OCI-LY1 (cell line): ENCODE data around the gene BBS9.

ENCODE experiments used
- H2AFZ ChIP-seq: fragments of 200-600 bp; sonication (generic), shearing (Covaris generic); 2 replicates; pipeline ENCODE4 v1.6.0; 2014; ENCODE audit warnings: antibody characterized with exemption, mild to moderate bottlenecking, low read length
- H3F3A ChIP-seq: fragments of 200-600 bp; sonication (generic), shearing (Covaris generic); 2 replicates; pipeline ENCODE4 v1.6.0; 2014; ENCODE audit warnings: mild to moderate bottlenecking, antibody characterized with exemption, low read length, moderate library complexity; ENCODE audit not compliant: insufficient read depth
- H3K27ac ChIP-seq: fragments of 200-600 bp; sonication (generic); 2 replicates; pipeline ENCODE4 v1.5.1; 2014; ENCODE audit warnings: low read length, mixed run types, mild to moderate bottlenecking, low read depth; ENCODE audit not compliant: poor library complexity, severe bottlenecking
- H3K27me3 ChIP-seq: fragments of 200-600 bp; sonication (generic); 2 replicates; pipeline ENCODE4 v1.6.0; 2014; ENCODE audit warnings: antibody characterized with exemption, mild to moderate bottlenecking, low read length, moderate library complexity; ENCODE audit not compliant: insufficient read depth
- H3K36me3 ChIP-seq: fragments of 200-600 bp; sonication (generic); 2 replicates; pipeline ENCODE4 v1.6.1; 2014; ENCODE audit warnings: mild to moderate bottlenecking, antibody characterized with exemption, low read length, moderate library complexity, mixed read lengths; ENCODE audit not compliant: insufficient read depth
- H3K4me1 ChIP-seq: fragments of 200-600 bp; sonication (generic); 2 replicates; pipeline ENCODE4 v1.5.1; 2014; ENCODE audit warnings: mild to moderate bottlenecking, low read length, moderate library complexity; ENCODE audit not compliant: insufficient read depth, severe bottlenecking
- H3K4me2 ChIP-seq: fragments of 200-600 bp; sonication (generic), shearing (Covaris generic); 2 replicates; pipeline ENCODE4 v1.6.1; 2014; ENCODE audit warnings: low read length
- H3K4me3 ChIP-seq: fragments of 200-600 bp; sonication (generic); 2 replicates; pipeline ENCODE4 v1.5.1; 2014; ENCODE audit warnings: low read length, low read depth, mild to moderate bottlenecking, mixed read lengths; ENCODE audit not compliant: poor library complexity, severe bottlenecking
- H3K79me2 ChIP-seq: fragments of 200-600 bp; shearing (Covaris generic); 2 replicates; pipeline ENCODE4 v1.6.1; 2016; ENCODE audit warnings: mixed run types, low read length, mixed read lengths; ENCODE audit not compliant: insufficient read depth
- H3K9ac ChIP-seq: fragments of 200-600 bp; sonication (generic), shearing (Covaris generic); 2 replicates; pipeline ENCODE4 v1.6.1; 2014; ENCODE audit warnings: mild to moderate bottlenecking, low read length, mixed read lengths
- H3K9me2 ChIP-seq: fragments of 200-600 bp; sonication (generic), shearing (Covaris generic); 2 replicates; pipeline ENCODE4 v1.6.1; 2014; ENCODE audit warnings: low read depth, mild to moderate bottlenecking, low read length, mixed read lengths
- H3K9me3 ChIP-seq: fragments of 200-600 bp; shearing (Covaris generic); 2 replicates; pipeline ENCODE4 v1.6.1; 2014; ENCODE audit warnings: low read length, mixed read lengths
- H4K20me1 ChIP-seq: fragments of 200-600 bp; sonication (generic), shearing (Covaris generic); 2 replicates; pipeline ENCODE4 v1.6.0; 2016; ENCODE audit warnings: mild to moderate bottlenecking, low read length; ENCODE audit not compliant: insufficient read depth
- EZH2 ChIP-seq: fragments of 200-600 bp; sonication (generic), shearing (Covaris generic); IDR thresholded peaks from 2 replicates; pipeline ENCODE4 v1.8.0; 2017; ENCODE audit warnings: borderline replicate concordance, mixed run types, mild to moderate bottlenecking, antibody characterized with exemption, low read length, moderate library complexity, mixed read lengths
- TF ChIP-seq, protein P1 (sequence below): fragments of 200-600 bp; sonication (generic), shearing (Covaris generic); IDR thresholded peaks from 2 replicates; pipeline ENCODE4 v1.5.1; 2017; ENCODE audit warnings: mild to moderate bottlenecking, antibody characterized with exemption, low read length, moderate library complexity, mixed read lengths

The BBS9 gene

GRCh38 chr7:33157311-33157710 is 27.9 kb downstream of the BBS9 start:
- TF ChIP-seq, protein P1, sequence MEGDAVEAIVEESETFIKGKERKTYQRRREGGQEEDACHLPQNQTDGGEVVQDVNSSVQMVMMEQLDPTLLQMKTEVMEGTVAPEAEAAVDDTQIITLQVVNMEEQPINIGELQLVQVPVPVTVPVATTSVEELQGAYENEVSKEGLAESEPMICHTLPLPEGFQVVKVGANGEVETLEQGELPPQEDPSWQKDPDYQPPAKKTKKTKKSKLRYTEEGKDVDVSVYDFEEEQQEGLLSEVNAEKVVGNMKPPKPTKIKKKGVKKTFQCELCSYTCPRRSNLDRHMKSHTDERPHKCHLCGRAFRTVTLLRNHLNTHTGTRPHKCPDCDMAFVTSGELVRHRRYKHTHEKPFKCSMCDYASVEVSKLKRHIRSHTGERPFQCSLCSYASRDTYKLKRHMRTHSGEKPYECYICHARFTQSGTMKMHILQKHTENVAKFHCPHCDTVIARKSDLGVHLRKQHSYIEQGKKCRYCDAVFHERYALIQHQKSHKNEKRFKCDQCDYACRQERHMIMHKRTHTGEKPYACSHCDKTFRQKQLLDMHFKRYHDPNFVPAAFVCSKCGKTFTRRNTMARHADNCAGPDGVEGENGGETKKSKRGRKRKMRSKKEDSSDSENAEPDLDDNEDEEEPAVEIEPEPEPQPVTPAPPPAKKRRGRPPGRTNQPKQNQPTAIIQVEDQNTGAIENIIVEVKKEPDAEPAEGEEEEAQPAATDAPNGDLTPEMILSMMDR, result no peak
- no peak for TF ChIP-seq EZH2
- no peaks in the 10 kb centered on the region for H3K9me3 ChIP-seq
- no peaks in the 10 kb centered on the region for H3K27me3 ChIP-seq
- no peaks in the 10 kb centered on the region for H3K4me1 ChIP-seq
- H3K4me2 ChIP-seq, result no peak overlapping the region
- H3K9ac ChIP-seq, result no peak overlapping the region
- H3K79me2 ChIP-seq, result no peaks in the 10 kb centered on the region
- no peak overlapping the region for H2AFZ ChIP-seq
- no peak overlapping the region for H3K4me3 ChIP-seq
- no peaks in the 10 kb centered on the region for H3F3A ChIP-seq
- no peaks in the 10 kb centered on the region for H3K9me2 ChIP-seq
- H4K20me1 ChIP-seq, result no peaks in the 10 kb centered on the region
- H3K27ac ChIP-seq, result no peak overlapping the region
- no peaks in the 10 kb centered on the region for H3K36me3 ChIP-seq

DNA sequence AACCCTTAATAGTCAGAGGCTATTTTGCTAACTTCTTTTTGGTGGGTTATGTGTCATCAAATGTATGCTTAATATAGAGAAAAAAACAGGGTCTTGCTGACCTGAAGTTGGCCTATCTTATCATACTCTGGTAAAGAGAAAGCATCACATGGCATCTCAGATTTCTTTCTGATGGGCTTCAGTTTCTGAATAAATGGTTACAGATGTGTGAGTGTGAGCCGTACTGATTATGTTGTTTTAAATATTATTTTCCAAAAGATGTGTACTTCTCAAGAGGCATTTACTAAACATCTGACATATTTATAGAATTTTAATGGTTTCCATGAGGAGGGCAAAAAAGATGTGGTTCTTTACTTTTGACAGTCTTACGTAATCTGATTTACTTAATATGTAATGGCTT is 28.4 kb downstream of the BBS9 start:
- H3K27ac ChIP-seq, result no peak overlapping the region
- no peak overlapping the region for H3K9ac ChIP-seq
- no peaks in the 10 kb centered on the region for H3K27me3 ChIP-seq
- H3K36me3 ChIP-seq, result no peaks in the 10 kb centered on the region
- no peaks in the 10 kb centered on the region for H3K9me3 ChIP-seq
- no peaks in the 10 kb centered on the region for H3K9me2 ChIP-seq
- H3K4me1 ChIP-seq, result no peaks in the 10 kb centered on the region
- H3F3A ChIP-seq, result no peaks in the 10 kb centered on the region
- no peak overlapping the region for H2AFZ ChIP-seq
- H3K4me2 ChIP-seq, result no peak overlapping the region
- no peak overlapping the region for H3K4me3 ChIP-seq
- no peaks in the 10 kb centered on the region for H3K79me2 ChIP-seq
- TF ChIP-seq, protein P1, result no peak
- TF ChIP-seq EZH2, result no peak
- no peaks in the 10 kb centered on the region for H4K20me1 ChIP-seq

DNA sequence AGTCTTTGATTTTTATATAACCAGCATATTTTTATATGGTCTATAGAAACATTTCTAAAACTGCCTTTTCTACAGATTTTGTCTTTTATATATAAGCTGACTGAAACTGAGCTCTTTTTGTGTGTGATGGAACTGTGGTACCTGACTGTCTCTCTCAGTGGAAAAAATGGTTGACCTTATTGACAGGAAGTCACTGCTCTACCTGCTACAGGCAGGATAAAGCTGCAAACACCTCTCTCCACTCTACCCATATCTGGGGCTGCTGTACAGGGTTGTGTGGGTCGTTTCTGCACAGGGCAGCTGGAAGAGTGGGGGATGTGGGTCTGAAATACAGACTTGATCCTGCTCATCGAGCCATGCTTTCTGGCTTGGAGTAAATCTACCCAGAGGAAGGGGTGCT is 48.5 kb downstream of the BBS9 start:
- no peak for TF ChIP-seq EZH2
- TF ChIP-seq, protein P1, result no peak
- H3K4me1 ChIP-seq, result peaks cover 5% of the 10 kb centered on the region
- H3K4me3 ChIP-seq, result no peak overlapping the region

More for the DNA sequence above, 48.5 kb downstream of the BBS9 start:
- H3K36me3 ChIP-seq, result no peaks in the 10 kb centered on the region
- no peak overlapping the region for H3K4me2 ChIP-seq
- H3F3A ChIP-seq, result no peaks in the 10 kb centered on the region
- H3K9me2 ChIP-seq, result no peaks in the 10 kb centered on the region
- H3K79me2 ChIP-seq, result no peaks in the 10 kb centered on the region
- H2AFZ ChIP-seq, result no peak overlapping the region
- H3K27me3 ChIP-seq, result no peaks in the 10 kb centered on the region
- H4K20me1 ChIP-seq, result no peaks in the 10 kb centered on the region
- H3K9ac ChIP-seq, result no peak overlapping the region
- no peak overlapping the region for H3K27ac ChIP-seq
- peaks cover 11% of the 10 kb centered on the region for H3K9me3 ChIP-seq
